Smooth muscle cell (in vitro differentiated cells): ENCODE measurements around the gene DDIT3. TPM values are rescaled to one million over a fixed set of nuclear protein-coding genes. Genes with fewer than 3 reads are reported as not detected.
A peak's percentile ranks its signal among the peaks of the same experiment; 100 is the strongest.
"Not testable (repeated sequence)": the region's sequence is repeated elsewhere in the genome, so short reads cannot be mapped to it uniquely, and the experiment has no call there.

ENCODE experiments used
- DNase-seq: peaks from one replicate; lab custom pipeline; 2025; ENCODE audit not compliant: unreplicated experiment; lab: John Stamatoyannopoulos, UW
- H2AFZ ChIP-seq: fragments of 200-600 bp; sonication (generic); 2 replicates; pipeline ENCODE4 v1.6.0; 2016; ENCODE audit warnings: antibody characterized with exemption, low read depth, mild to moderate bottlenecking
- H3F3A ChIP-seq: fragments of 200-600 bp; sonication (generic); 2 replicates; pipeline ENCODE4 v1.6.0; 2017; ENCODE audit warnings: antibody characterized with exemption, low read depth
- H3K27ac ChIP-seq: fragments of 200-600 bp; sonication (generic); 2 replicates; pipeline ENCODE4 v1.5.1; 2016; ENCODE audit warnings: low read depth, mild to moderate bottlenecking
- H3K27me3 ChIP-seq: fragments of 200-600 bp; sonication (generic); 2 replicates; pipeline ENCODE4 v1.6.1; 2016; ENCODE audit warnings: low read depth, mild to moderate bottlenecking
- H3K36me3 ChIP-seq: fragments of 200-600 bp; sonication (generic); 2 replicates; pipeline ENCODE4 v1.5.1; 2016; ENCODE audit warnings: low read depth
- H3K4me1 ChIP-seq: fragments of 200-600 bp; sonication (generic); 2 replicates; pipeline ENCODE4 v1.5.1; 2016; ENCODE audit warnings: low read depth
- H3K4me2 ChIP-seq: fragments of 200-600 bp; sonication (generic); 2 replicates; pipeline ENCODE4 v1.6.0; 2016; ENCODE audit warnings: mild to moderate bottlenecking
- H3K4me3 ChIP-seq: fragments of 200-600 bp; sonication (generic); 2 replicates; pipeline ENCODE4 v1.5.1; 2016; ENCODE audit warnings: mild to moderate bottlenecking
- H3K79me2 ChIP-seq: fragments of 200-600 bp; sonication (generic); 2 replicates; pipeline ENCODE4 v1.6.0; 2016; ENCODE audit warnings: low read depth, mild to moderate bottlenecking
- H3K9ac ChIP-seq: fragments of 200-600 bp; sonication (generic); 2 replicates; pipeline ENCODE4 v1.6.0; 2016; ENCODE audit warnings: low read depth
- H3K9me3 ChIP-seq: fragments of 200-600 bp; sonication (generic); replicated peaks from 2 replicates; pipeline ENCODE4 v1.5.1; 2016; ENCODE audit warnings: low read depth
- H4K20me1 ChIP-seq: fragments of 200-600 bp; sonication (generic); 2 replicates; pipeline ENCODE4 v1.6.0; 2016; ENCODE audit warnings: low read depth
- CTCF ChIP-seq: fragments of 200-600 bp; sonication (generic); IDR thresholded peaks from 2 replicates; pipeline ENCODE4 v1.5.1; 2017; ENCODE audit warnings: borderline replicate concordance, mild to moderate bottlenecking, antibody characterized with exemption; ENCODE audit not compliant: insufficient read depth, poor library complexity, severe bottlenecking
- WGBS: methylation state at CpG from one replicate; pipeline ENCODE4 v1.1.7; 2016; ENCODE audit warnings: low lambda C conversion rate; 5-methylcytosine and 5-hydroxymethylcytosine counted together
- polyA plus RNA-seq: library from polyadenylated mRNA; unstranded; fragments of >200 nt; fragmentation: Nextera tagmentation; extraction: Ambion mirVana; gene quantifications from 2 replicates; pipeline ENCODE4 v1.2.1, GENCODE V29; 2016
- total RNA-seq: library from RNA; depleted of rRNA; stranded (reverse); fragments of >200 nt; gene quantifications from 2 replicates; pipeline ENCODE4 v1.2.3, GENCODE V29; 2014

DDIT3 gene
- total and polyA plus RNA-seq, 2 experiments from 2014 or later, result 25.8 to 27.8 TPM

GRCh38 chr12:57515934-57516541, 4.3 kb downstream of the DDIT3 start:
- DNase-seq, result no peak
- Histone ChIP-seq H3K27ac (peak overlapping the region; percentile 98), H3K4me1 (peaks cover 12% of the 10 kb centered on the region), H4K20me1 (peaks cover 47% of the 10 kb centered on the region), H3K27me3 (no peaks in the 10 kb centered on the region), H3K9ac (no peak overlapping the region), H3K4me3 (no peak overlapping the region), H3K4me2 (no peak overlapping the region), H3F3A (peaks cover 67% of the 10 kb centered on the region), H2AFZ (no peak overlapping the region), H3K36me3 (peaks cover 5% of the 10 kb centered on the region), H3K79me2 (peaks cover 27% of the 10 kb centered on the region), H3K9me3 (no peaks in the 10 kb centered on the region)
- TF ChIP-seq CTCF, result no peak
- 86% methylated on average over 11 of the region's 11 CpGs for WGBS

GRCh38 chr12:57515408-57515933, 4.8 kb downstream of the DDIT3 start:
- H3K9me3 ChIP-seq, result no peaks in the 10 kb centered on the region
- H3K4me2 ChIP-seq, result no peak overlapping the region
- peak overlapping the region; percentile 98 for H3K27ac ChIP-seq
- H3K27me3 ChIP-seq, result no peaks in the 10 kb centered on the region
- 97% methylated on average over 3 of the region's 3 CpGs for WGBS
- TF ChIP-seq CTCF, result no peak
- peaks cover 10% of the 10 kb centered on the region for H3K4me1 ChIP-seq
- peaks cover 5% of the 10 kb centered on the region for H3K36me3 ChIP-seq
- no peak overlapping the region for H3K9ac ChIP-seq
- H2AFZ ChIP-seq, result no peak overlapping the region
- H3K4me3 ChIP-seq, result no peak overlapping the region
- peaks cover 70% of the 10 kb centered on the region for H3F3A ChIP-seq
- H4K20me1 ChIP-seq, result peaks cover 47% of the 10 kb centered on the region
- DNase-seq, result no peak
- H3K79me2 ChIP-seq, result peaks cover 31% of the 10 kb centered on the region

GRCh38 chr12:57514720-57515407, 5.5 kb downstream of the DDIT3 start:
- peaks cover 5% of the 10 kb centered on the region for H3K36me3 ChIP-seq
- H3K4me1 ChIP-seq, result peaks cover 10% of the 10 kb centered on the region

GRCh38 chr12:57514246-57514645, 6.1 kb downstream of the DDIT3 start:
- H3K4me3 ChIP-seq, H3K9ac ChIP-seq, H3K4me2 ChIP-seq, DNase-seq, H3K9me3 ChIP-seq, H3K27ac ChIP-seq, H3K4me1 ChIP-seq, H3K36me3 ChIP-seq, H3K27me3 ChIP-seq, H2AFZ ChIP-seq: not testable (repeated sequence)
- H4K20me1 ChIP-seq, result peaks cover 43% of the 10 kb centered on the region
- peaks cover 67% of the 10 kb centered on the region for H3F3A ChIP-seq
- H3K79me2 ChIP-seq, result peaks cover 25% of the 10 kb centered on the region
- 98% methylated on average over 9 of the region's 9 CpGs for WGBS

More at GRCh38 chr12:57514720-57515407, 5.5 kb downstream of the DDIT3 start:
- H3K79me2 ChIP-seq, result peaks cover 31% of the 10 kb centered on the region
- peak overlapping the region; percentile 98 for H3K27ac ChIP-seq
- H3F3A ChIP-seq, result peaks cover 70% of the 10 kb centered on the region
- H3K27me3 ChIP-seq, result no peaks in the 10 kb centered on the region
- H3K4me2 ChIP-seq, result no peak overlapping the region
- peaks cover 50% of the 10 kb centered on the region for H4K20me1 ChIP-seq
- DNase-seq, result no peak
- H3K9ac ChIP-seq, result no peak overlapping the region
- no peak overlapping the region for H3K4me3 ChIP-seq
- no peak for TF ChIP-seq CTCF
- H3K9me3 ChIP-seq, result no peaks in the 10 kb centered on the region
- 96% methylated on average over 9 of the region's 9 CpGs for WGBS
- no peak overlapping the region for H2AFZ ChIP-seq

GRCh38 chr12:57513677-57514076, 6.6 kb downstream of the DDIT3 start:
- H3K36me3 ChIP-seq, H3K4me1 ChIP-seq, H3K27ac ChIP-seq, H3K9ac ChIP-seq, H3K9me3 ChIP-seq, H3K4me3 ChIP-seq, H3K4me2 ChIP-seq, H2AFZ ChIP-seq, DNase-seq, H3K27me3 ChIP-seq: not testable (repeated sequence)
- H3F3A ChIP-seq, result peaks cover 62% of the 10 kb centered on the region
- 98% methylated on average over 6 of the region's 6 CpGs for WGBS
- peaks cover 19% of the 10 kb centered on the region for H3K79me2 ChIP-seq
- peaks cover 38% of the 10 kb centered on the region for H4K20me1 ChIP-seq
